NCI-H1417 (cell line): ENCODE data around the gene PSMD1.
"Not testable (repeated sequence)": the region's sequence is repeated elsewhere in the genome, so short reads cannot be mapped to it uniquely, and the experiment has no call there.

Source experiments
- DNase-seq, 3 experiments: peaks; one replicate each; lab custom pipeline; 2025; lab: John Stamatoyannopoulos, UW

The PSMD1 gene

GRCh38 chr2:231159306-231159705 is 102.6 kb downstream of the PSMD1 start:
- no peak for DNase-seq

- no peak for DNase-seq
Observed at GRCh38 chr2:231160701-231161100, 104.0 kb downstream of the PSMD1 start.

- DNase-seq = no peak
Observed at GRCh38 chr2:231161252-231161839, 104.7 kb downstream of the PSMD1 start.

GRCh38 chr2:231161877-231162329 is 105.2 kb downstream of the PSMD1 start:
- DNase-seq = no peak

GRCh38 chr2:231163011-231163410 is 106.3 kb downstream of the PSMD1 start:
- DNase-seq = no peak

- no peak for DNase-seq
Observed at GRCh38 chr2:231163414-231164095, 106.9 kb downstream of the PSMD1 start.

GRCh38 chr2:231167745-231168459 is 111.2 kb downstream of the PSMD1 start:
- DNase-seq = no peak

- DNase-seq = no peak
Observed at GRCh38 chr2:231168460-231169139, 111.9 kb downstream of the PSMD1 start.

- DNase-seq = no peak
Observed at GRCh38 chr2:231169488-231169887, 112.8 kb downstream of the PSMD1 start.

GRCh38 chr2:231170055-231170454 is 113.4 kb downstream of the PSMD1 start:
- DNase-seq = no peak

GRCh38 chr2:231172025-231172424 is 115.4 kb downstream of the PSMD1 start:
- DNase-seq = no peak

GRCh38 chr2:231174211-231174651 is 117.6 kb downstream of the PSMD1 start:
- DNase-seq = no peak

- DNase-seq = no peak
Observed at GRCh38 chr2:231176066-231176465, 119.4 kb downstream of the PSMD1 start.

- DNase-seq = no peak
Observed at GRCh38 chr2:231177156-231178025, 120.7 kb downstream of the PSMD1 start.

GRCh38 chr2:231178805-231179204 is 122.1 kb downstream of the PSMD1 start:
- DNase-seq = not testable (repeated sequence)

GRCh38 chr2:231181860-231182512 is 125.3 kb downstream of the PSMD1 start:
- DNase-seq = no peak

- no peak for DNase-seq
Observed at GRCh38 chr2:231182513-231182899, 125.8 kb downstream of the PSMD1 start.

- DNase-seq = no peak
Observed at GRCh38 chr2:231183851-231184250, 127.2 kb downstream of the PSMD1 start.

GRCh38 chr2:231184319-231184718 is 127.7 kb downstream of the PSMD1 start:
- DNase-seq = no peak

- DNase-seq = no peak
Observed at GRCh38 chr2:231185050-231185725, 128.5 kb downstream of the PSMD1 start.
